ENCODE data around the gene ATP6V0A1. TPM values are rescaled to one million over a fixed set of nuclear protein-coding genes. Genes with fewer than 3 reads are reported as not detected.
A peak's percentile ranks its signal among the peaks of the same experiment; 100 is the strongest.

The ATP6V0A1 gene
- total RNA-seq, 8 experiments from 2014 or later: 45.4 to 115 (median 75.7) TPM

GRCh38 chr17:42518755-42519545, 60.3 kb downstream of the ATP6V0A1 start:
- Histone ChIP-seq H3K4me3 (no peak overlapping the region), H3K27ac (peak overlapping the region in 1 of 2 donors; percentile 93), H3K4me1 (replicated peaks in 1 of 2) (peaks cover 16 to 20% of the 10 kb centered on the region in 2 donors)
- WGBS, 10 experiments: 0 to 92% (median 8%) methylated on average over 1 to 6 of the region's 6 CpGs; no CpG with 5 or more reads in 3 of the 10 experiments
- in situ Hi-C loops (cut with MboI; ENCODE audit: low pct_unique_long_range_greater_than_20kb in 2 of 9, low sequenced_read_pairs in 9 of 9, unreplicated experiment in 9 of 9): no loop called here
- peak in 3 of 8 experiments; percentile 7 to 30 (median 20) for ATAC-seq (replicated peaks in 6 of 8)

- Histone ChIP-seq H3K4me3 (no peak overlapping the region), H3K4me1 (replicated peaks in 1 of 2) (peaks cover 16 to 20% of the 10 kb centered on the region in 2 donors), H3K27ac (peak overlapping the region; percentile 30 to 93)
- in situ Hi-C loops (cut with MboI; ENCODE audit: low pct_unique_long_range_greater_than_20kb in 2 of 9, low sequenced_read_pairs in 9 of 9, unreplicated experiment in 9 of 9): no loop called here
- ATAC-seq (replicated peaks in 6 of 8): peak; percentile 51 to 85 (median 70)
- WGBS, 10 experiments: 0 to 50% (median 7%) methylated on average over 1 to 4 of the region's 12 CpGs; no CpG with 5 or more reads in 3 of the 10 experiments
Measured at GRCh38 chr17:42519546-42520491, 61.1 kb downstream of the ATP6V0A1 start.

GRCh38 chr17:42520540-42520951, 61.9 kb downstream of the ATP6V0A1 start:
- 0 to 100% (median 14%) methylated on average over 1 to 6 of the region's 9 CpGs; no CpG with 5 or more reads in 3 of the 10 experiments for WGBS, 10 experiments
- H3K4me3 ChIP-seq: no peak overlapping the region
- in situ Hi-C loops (cut with MboI; ENCODE audit: low pct_unique_long_range_greater_than_20kb in 2 of 9, low sequenced_read_pairs in 9 of 9, unreplicated experiment in 9 of 9): no loop called here
- ATAC-seq (replicated peaks in 6 of 8): peak in 3 of 8 experiments; percentile 1 to 4 (median 3)
- H3K4me1 ChIP-seq (replicated peaks in 1 of 2): peaks cover 16 to 20% of the 10 kb centered on the region in 2 donors
- H3K27ac ChIP-seq: peak overlapping the region in 1 of 2 donors; percentile 93

GRCh38 chr17:42521036-42521435, 62.4 kb downstream of the ATP6V0A1 start:
- in situ Hi-C loops (cut with MboI; ENCODE audit: low pct_unique_long_range_greater_than_20kb in 2 of 9, low sequenced_read_pairs in 9 of 9, unreplicated experiment in 9 of 9): no loop called here

GRCh38 chr17:42521666-42522262, 63.1 kb downstream of the ATP6V0A1 start:
- WGBS, 10 experiments: 0 to 100% (median 93%) methylated on average over 1 to 4 of the region's 11 CpGs; no CpG with 5 or more reads in 5 of the 10 experiments
- in situ Hi-C loops (cut with MboI; ENCODE audit: low pct_unique_long_range_greater_than_20kb in 2 of 9, low sequenced_read_pairs in 9 of 9, unreplicated experiment in 9 of 9): no loop called here
- H3K4me3 ChIP-seq: no peak overlapping the region
- H3K27ac ChIP-seq: no peak overlapping the region
- peaks cover 16 to 20% of the 10 kb centered on the region in 2 donors for H3K4me1 ChIP-seq (replicated peaks in 1 of 2)
- ATAC-seq (replicated peaks in 6 of 8): peak in 2 of 8 experiments; percentile 1 to 2

More at GRCh38 chr17:42521036-42521435, 62.4 kb downstream of the ATP6V0A1 start:
- H3K27ac ChIP-seq: no peak overlapping the region
- ATAC-seq (replicated peaks in 6 of 8): no peak
- WGBS, 10 experiments: 38 to 100% (median 57%) methylated on average over 1 to 5 of the region's 8 CpGs; no CpG with 5 or more reads in 5 of the 10 experiments
- H3K4me1 ChIP-seq (replicated peaks in 1 of 2): peaks cover 16 to 20% of the 10 kb centered on the region in 2 donors
- H3K4me3 ChIP-seq: no peak overlapping the region

- ATAC-seq (replicated peaks in 6 of 8): no peak
- WGBS, 10 experiments: 40 to 100% (median 100%) methylated on average over 1 to 2 of the region's 9 CpGs; no CpG with 5 or more reads in 5 of the 10 experiments
- Histone ChIP-seq H3K4me3 (no peak overlapping the region), H3K27ac (no peak overlapping the region), H3K4me1 (replicated peaks in 1 of 2) (peaks cover 16 to 20% of the 10 kb centered on the region in 2 donors)
- in situ Hi-C loops (cut with MboI; ENCODE audit: low pct_unique_long_range_greater_than_20kb in 2 of 9, low sequenced_read_pairs in 9 of 9, unreplicated experiment in 9 of 9): no loop called here
Measured at GRCh38 chr17:42522263-42522790, 63.6 kb downstream of the ATP6V0A1 start.

GRCh38 chr17:42522798-42523278, 64.2 kb downstream of the ATP6V0A1 start:
- WGBS, 10 experiments: 60 to 100% (median 81%) methylated on average over 1 to 5 of the region's 8 CpGs; no CpG with 5 or more reads in 5 of the 10 experiments
- in situ Hi-C loops (cut with MboI; ENCODE audit: low pct_unique_long_range_greater_than_20kb in 2 of 9, low sequenced_read_pairs in 9 of 9, unreplicated experiment in 9 of 9): no loop called here
- H3K4me3 ChIP-seq: no peak overlapping the region
- no peak overlapping the region for H3K27ac ChIP-seq
- ATAC-seq (replicated peaks in 6 of 8): no peak
- peaks cover 16 to 20% of the 10 kb centered on the region in 2 donors for H3K4me1 ChIP-seq (replicated peaks in 1 of 2)

GRCh38 chr17:42525221-42525620, 66.5 kb downstream of the ATP6V0A1 start:
- Histone ChIP-seq H3K27ac (no peak overlapping the region), H3K4me1 (replicated peaks in 1 of 2) (peaks cover 5 to 8% of the 10 kb centered on the region in 2 donors), H3K4me3 (no peak overlapping the region)
- in situ Hi-C loops (cut with MboI; ENCODE audit: low pct_unique_long_range_greater_than_20kb in 2 of 9, low sequenced_read_pairs in 9 of 9, unreplicated experiment in 9 of 9): no loop called here
- WGBS, 10 experiments: 0 to 100% (median 11%) methylated on average over 1 to 2 of the region's 2 CpGs; no CpG with 5 or more reads in 4 of the 10 experiments
- ATAC-seq (replicated peaks in 6 of 8): peak in 1 of 8 experiments; percentile 4

- in situ Hi-C loops (cut with MboI; ENCODE audit: low pct_unique_long_range_greater_than_20kb in 2 of 9, low sequenced_read_pairs in 9 of 9, unreplicated experiment in 9 of 9): no loop called here
- Histone ChIP-seq H3K27ac (no peak overlapping the region), H3K4me1 (replicated peaks in 1 of 2) (no peaks in the 10 kb centered on the region), H3K4me3 (no peak overlapping the region)
- peak in 3 of 8 experiments; percentile 47 to 52 (median 52) for ATAC-seq (replicated peaks in 6 of 8)
- WGBS, 10 experiments: 12 to 97% (median 92%) methylated on average over 2 to 5 of the region's 6 CpGs; no CpG with 5 or more reads in 5 of the 10 experiments
Measured at GRCh38 chr17:42526031-42526444, 67.4 kb downstream of the ATP6V0A1 start.

- H3K27ac ChIP-seq: no peak overlapping the region
- 45 to 100% (median 87%) methylated on average over 1 to 4 of the region's 6 CpGs; no CpG with 5 or more reads in 4 of the 10 experiments for WGBS, 10 experiments
- in situ Hi-C loops (cut with MboI; ENCODE audit: low pct_unique_long_range_greater_than_20kb in 2 of 9, low sequenced_read_pairs in 9 of 9, unreplicated experiment in 9 of 9): no loop called here
- H3K4me1 ChIP-seq (replicated peaks in 1 of 2): peaks cover 0 to 5% of the 10 kb centered on the region in 2 donors
- H3K4me3 ChIP-seq: no peak overlapping the region
- ATAC-seq (replicated peaks in 6 of 8): no peak
Measured at GRCh38 chr17:42527932-42528331, 69.3 kb downstream of the ATP6V0A1 start.

- no peak for ATAC-seq (replicated peaks in 6 of 8)
- Histone ChIP-seq H3K4me1 (replicated peaks in 1 of 2) (peaks cover 0 to 5% of the 10 kb centered on the region in 2 donors), H3K4me3 (no peak overlapping the region), H3K27ac (no peak overlapping the region)
- 63 to 100% (median 84%) methylated on average over 1 to 3 of the region's 3 CpGs; no CpG with 5 or more reads in 5 of the 10 experiments for WGBS, 10 experiments
- in situ Hi-C loops (cut with MboI; ENCODE audit: low pct_unique_long_range_greater_than_20kb in 2 of 9, low sequenced_read_pairs in 9 of 9, unreplicated experiment in 9 of 9): no loop called here
Measured at GRCh38 chr17:42529061-42529460, 70.4 kb downstream of the ATP6V0A1 start.

- ATAC-seq (replicated peaks in 6 of 8): peak in 1 of 8 experiments; percentile 3
- in situ Hi-C loops (cut with MboI; ENCODE audit: low pct_unique_long_range_greater_than_20kb in 2 of 9, low sequenced_read_pairs in 9 of 9, unreplicated experiment in 9 of 9): no loop called here
- Histone ChIP-seq H3K4me1 (replicated peaks in 1 of 2) (peaks cover 11 to 17% of the 10 kb centered on the region in 2 donors), H3K27ac (no peak overlapping the region), H3K4me3 (no peak overlapping the region)
- WGBS, 10 experiments: 100% methylated on average over 1 of the region's 2 CpGs; no CpG with 5 or more reads in 9 of the 10 experiments
Measured at GRCh38 chr17:42530952-42531454, 72.3 kb downstream of the ATP6V0A1 start.
